NT2/D1 (cell line): ENCODE measurements around the gene GSTO1.

ENCODE experiments used
- SUZ12 ChIP-seq: IDR thresholded peaks from 2 replicates; pipeline ENCODE4 v1.6.1; 2011; ENCODE audit not compliant: insufficient read length, insufficient read depth; ENCODE audit errors: extremely low read depth
- YY1 ChIP-seq: IDR thresholded peaks from 2 replicates; pipeline ENCODE4 v1.6.1; 2011; ENCODE audit not compliant: insufficient read length, insufficient read depth
- ZNF274 ChIP-seq: IDR thresholded peaks from 2 replicates; pipeline ENCODE4 v1.6.1; 2011; ENCODE audit warnings: mild to moderate bottlenecking, low read depth, low read length

DNA sequence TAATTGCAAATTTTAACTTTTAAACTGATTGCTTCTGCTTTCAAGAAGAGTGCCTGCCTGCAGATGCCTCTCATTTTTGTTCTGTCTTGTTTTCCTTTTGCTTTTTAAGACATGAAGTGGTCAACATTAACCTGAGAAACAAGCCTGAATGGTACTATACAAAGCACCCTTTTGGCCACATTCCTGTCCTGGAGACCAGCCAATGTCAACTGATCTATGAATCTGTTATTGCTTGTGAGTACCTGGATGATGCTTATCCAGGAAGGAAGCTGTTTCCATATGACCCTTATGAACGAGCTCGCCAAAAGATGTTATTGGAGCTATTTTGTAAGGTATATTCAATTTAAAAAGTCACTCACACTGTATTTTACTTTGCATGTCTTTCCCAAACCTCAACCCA is 23.1 kb downstream of the GSTO1 start:
- TF ChIP-seq YY1 (no peak), ZNF274 (no peak), SUZ12 (no peak)
